Measurements from ENCODE around the gene CDH13.

The CDH13 gene

GRCh38 chr16:83004868-83005652 is 378.3 kb downstream of the CDH13 start:
- DNase-seq (no peak), ATAC-seq (ENCODE audit: insufficient read depth, low read depth) (no peak)
- H3K79me2 ChIP-seq (ENCODE audit: insufficient read depth, low read length): no peaks in the 10 kb centered on the region
- no peaks in the 10 kb centered on the region for H3K4me1 ChIP-seq (ENCODE audit: insufficient read depth, low read length)
- no peak overlapping the region for H2AFZ ChIP-seq (ENCODE audit: low read depth, low read length)
- H3K4me2 ChIP-seq (ENCODE audit: insufficient read depth, low read length): no peak overlapping the region
- H3K4me3 ChIP-seq (ENCODE audit: low read depth in 1 of 2, low read length in 2 of 2): no peak overlapping the region
- no peaks in the 10 kb centered on the region for H3K36me3 ChIP-seq (ENCODE audit: insufficient read depth, low read length)
- no peak overlapping the region for H3K9ac ChIP-seq (ENCODE audit: low read depth, low read length)
- H3K9me3 ChIP-seq (ENCODE audit: insufficient read depth, low read length, severe bottlenecking): no peaks in the 10 kb centered on the region
- no peaks in the 10 kb centered on the region for H3K27me3 ChIP-seq (ENCODE audit: insufficient read depth, low read length, poor library complexity)
- no peak overlapping the region for H3K27ac ChIP-seq (ENCODE audit: low read length)
- H4K20me1 ChIP-seq (ENCODE audit: insufficient read depth, low read length): no peaks in the 10 kb centered on the region
- TF ChIP-seq EZH2 (IDR thresholded peaks at IDR 0.05; ENCODE audit: borderline replicate concordance, low read depth, low read length, severe bottlenecking) (no peak), CTCF (IDR thresholded peaks at IDR 0.05; ENCODE audit: borderline replicate concordance, extremely low read depth, low read length, poor library complexity, severe bottlenecking) (no peak)

GRCh38 chr16:83005653-83006160 is 378.9 kb downstream of the CDH13 start:
- Histone ChIP-seq H3K36me3 (ENCODE audit: insufficient read depth, low read length) (no peaks in the 10 kb centered on the region), H4K20me1 (ENCODE audit: insufficient read depth, low read length) (no peaks in the 10 kb centered on the region), H3K9me3 (ENCODE audit: insufficient read depth, low read length, severe bottlenecking) (no peaks in the 10 kb centered on the region), H3K4me2 (ENCODE audit: insufficient read depth, low read length) (no peak overlapping the region), H3K79me2 (ENCODE audit: insufficient read depth, low read length) (no peaks in the 10 kb centered on the region), H3K27ac (ENCODE audit: low read length) (no peak overlapping the region), H3K9ac (ENCODE audit: low read depth, low read length) (no peak overlapping the region), H3K27me3 (ENCODE audit: insufficient read depth, low read length, poor library complexity) (no peaks in the 10 kb centered on the region), H3K4me1 (ENCODE audit: insufficient read depth, low read length) (no peaks in the 10 kb centered on the region), H2AFZ (ENCODE audit: low read depth, low read length) (no peak overlapping the region), H3K4me3 (ENCODE audit: low read depth in 1 of 2, low read length in 2 of 2) (no peak overlapping the region)
- no peak for DNase-seq
- TF ChIP-seq EZH2 (IDR thresholded peaks at IDR 0.05; ENCODE audit: borderline replicate concordance, low read depth, low read length, severe bottlenecking): no peak
- TF ChIP-seq CTCF (IDR thresholded peaks at IDR 0.05; ENCODE audit: borderline replicate concordance, extremely low read depth, low read length, poor library complexity, severe bottlenecking): no peak
- no peak for ATAC-seq (ENCODE audit: insufficient read depth, low read depth)

GRCh38 chr16:83010776-83011720 is 384.3 kb downstream of the CDH13 start:
- no peak overlapping the region for H3K4me2 ChIP-seq (ENCODE audit: insufficient read depth, low read length)
- H3K27me3 ChIP-seq (ENCODE audit: insufficient read depth, low read length, poor library complexity): no peaks in the 10 kb centered on the region
- H4K20me1 ChIP-seq (ENCODE audit: insufficient read depth, low read length): no peaks in the 10 kb centered on the region
- no peak overlapping the region for H3K9ac ChIP-seq (ENCODE audit: low read depth, low read length)
- no peak overlapping the region for H3K27ac ChIP-seq (ENCODE audit: low read length)
- no peaks in the 10 kb centered on the region for H3K4me1 ChIP-seq (ENCODE audit: insufficient read depth, low read length)
- no peaks in the 10 kb centered on the region for H3K9me3 ChIP-seq (ENCODE audit: insufficient read depth, low read length, severe bottlenecking)
- TF ChIP-seq CTCF (IDR thresholded peaks at IDR 0.05; ENCODE audit: borderline replicate concordance, extremely low read depth, low read length, poor library complexity, severe bottlenecking) (no peak), EZH2 (IDR thresholded peaks at IDR 0.05; ENCODE audit: borderline replicate concordance, low read depth, low read length, severe bottlenecking) (no peak)
- H2AFZ ChIP-seq (ENCODE audit: low read depth, low read length): no peak overlapping the region
- no peaks in the 10 kb centered on the region for H3K36me3 ChIP-seq (ENCODE audit: insufficient read depth, low read length)
- DNase-seq (no peak), ATAC-seq (ENCODE audit: insufficient read depth, low read depth) (no peak)
- no peaks in the 10 kb centered on the region for H3K79me2 ChIP-seq (ENCODE audit: insufficient read depth, low read length)
- H3K4me3 ChIP-seq (ENCODE audit: low read depth in 1 of 2, low read length in 2 of 2): no peak overlapping the region
